Measurements from ENCODE around the gene YTHDC1.

YTHDC1 gene

DNA sequence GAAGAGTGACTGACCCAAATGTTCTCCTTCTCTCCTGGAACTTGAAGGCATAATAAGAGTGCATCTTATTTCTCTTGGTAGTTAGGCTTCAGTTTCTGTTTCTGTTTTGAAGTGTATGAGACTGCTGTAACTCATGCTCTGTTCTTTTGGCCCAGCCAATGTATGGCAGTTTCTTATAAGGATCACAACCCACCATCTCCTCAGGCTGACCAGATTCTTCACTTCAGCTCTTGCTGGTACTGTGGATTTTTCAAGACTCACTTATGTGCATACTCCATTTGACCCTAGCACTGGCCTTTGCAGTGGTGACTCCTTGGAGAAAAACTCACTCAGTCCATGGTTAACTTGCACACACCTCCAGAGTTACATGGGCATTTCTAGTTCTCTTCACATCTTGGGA, 9.6 kb upstream of the YTHDC1 start:
- no peak for DNase-seq (ENCODE audit: low read depth in 2 of 2)

DNA sequence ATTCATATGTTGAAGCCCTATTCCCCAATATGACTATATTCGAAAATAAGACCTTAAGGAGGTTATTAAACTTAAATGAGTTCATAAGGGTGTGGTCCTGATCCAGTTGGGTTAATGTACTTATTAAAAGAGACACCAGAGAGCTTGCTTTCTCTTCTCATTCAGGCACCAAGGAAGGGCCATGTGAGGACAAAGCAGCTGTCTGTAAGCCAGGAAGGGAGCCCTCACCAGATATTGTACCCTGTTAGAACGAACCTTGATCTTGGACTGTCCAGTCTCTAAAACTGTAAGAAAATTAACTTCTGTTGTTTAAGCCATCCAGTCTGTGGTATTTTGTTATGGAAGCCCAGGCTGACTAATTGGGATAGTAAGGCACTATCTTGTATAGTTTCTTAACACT, 9.1 kb upstream of the YTHDC1 start:
- DNase-seq (ENCODE audit: low read depth in 2 of 2), result no peak

DNA sequence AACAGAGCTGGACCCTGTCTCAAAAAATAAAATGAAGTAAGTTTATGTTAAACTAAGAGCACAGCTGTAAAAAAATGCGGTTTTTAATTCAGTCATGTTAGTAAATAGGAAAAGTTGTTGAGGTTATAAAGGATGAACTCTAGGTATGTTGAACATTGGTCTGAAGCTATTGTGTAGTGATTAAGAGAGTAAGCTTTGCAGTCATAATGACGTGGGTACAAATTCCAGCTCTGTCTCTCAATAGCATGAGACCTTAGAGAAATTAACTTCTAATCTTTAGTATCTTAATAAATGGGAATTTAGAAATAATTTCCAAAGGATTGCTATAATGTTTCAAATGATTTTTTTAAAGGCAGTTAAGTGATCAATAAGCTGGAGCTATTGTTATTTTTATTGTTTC, 2.9 kb upstream of the YTHDC1 start:
- no peak for DNase-seq (ENCODE audit: low read depth in 2 of 2)

DNA sequence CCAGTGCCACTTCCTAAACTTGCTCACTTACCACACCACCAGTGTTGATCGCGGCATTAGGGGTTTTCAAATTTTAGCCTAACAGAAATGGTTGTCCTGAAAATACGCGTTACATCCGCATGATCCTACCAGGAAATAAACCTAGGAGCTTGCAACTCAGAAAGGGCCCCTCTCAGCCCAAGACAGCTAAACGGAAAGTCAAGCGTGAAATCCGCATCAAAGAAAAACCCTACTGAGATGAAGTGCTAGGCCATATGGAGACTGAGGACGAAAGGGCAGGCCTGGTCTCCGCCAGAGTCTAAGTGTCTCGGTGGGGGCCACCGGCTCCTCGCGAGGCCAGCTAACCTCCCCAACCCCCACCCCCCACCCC, 626 bp downstream of the YTHDC1 start:
- no peak for DNase-seq (ENCODE audit: low read depth in 2 of 2)

- DNase-seq (ENCODE audit: low read depth in 2 of 2), result no peak
Measured at GRCh38 chr4:68348577-68348976, 1.3 kb downstream of the YTHDC1 start.

- no peak for DNase-seq (ENCODE audit: low read depth in 2 of 2)
Measured at GRCh38 chr4:68347845-68348244, 2.0 kb downstream of the YTHDC1 start.

GRCh38 chr4:68346461-68346860, 3.4 kb downstream of the YTHDC1 start:
- DNase-seq (ENCODE audit: low read depth in 2 of 2), result no peak

DNA sequence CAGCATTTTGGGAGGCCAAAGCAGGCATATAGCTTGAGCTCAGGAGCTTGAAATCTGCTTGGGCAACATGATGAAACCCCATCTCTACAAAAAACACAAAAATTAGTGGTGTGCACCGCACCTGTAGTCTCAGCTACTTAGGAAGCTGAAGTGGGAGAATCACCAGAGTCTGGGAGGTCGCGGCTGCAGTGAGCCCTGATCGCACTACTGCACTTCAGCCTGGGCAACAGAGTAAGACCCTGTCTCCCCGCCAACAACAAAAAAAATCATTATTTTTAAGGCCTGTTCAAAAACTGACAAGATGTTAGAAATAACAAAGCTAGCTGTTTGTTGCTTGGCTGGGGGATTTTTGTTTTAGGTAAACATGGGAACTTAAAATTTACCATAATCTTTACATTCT, 5.1 kb downstream of the YTHDC1 start:
- no peak for DNase-seq (ENCODE audit: low read depth in 2 of 2)

GRCh38 chr4:68344049-68344448, 5.8 kb downstream of the YTHDC1 start:
- no peak for DNase-seq (ENCODE audit: low read depth in 2 of 2)

GRCh38 chr4:68342134-68342533, 7.8 kb downstream of the YTHDC1 start:
- DNase-seq (ENCODE audit: low read depth in 2 of 2), result no peak

- DNase-seq (ENCODE audit: low read depth in 2 of 2), result no peak
Measured at GRCh38 chr4:68338625-68339024, 11.3 kb downstream of the YTHDC1 start.

DNA sequence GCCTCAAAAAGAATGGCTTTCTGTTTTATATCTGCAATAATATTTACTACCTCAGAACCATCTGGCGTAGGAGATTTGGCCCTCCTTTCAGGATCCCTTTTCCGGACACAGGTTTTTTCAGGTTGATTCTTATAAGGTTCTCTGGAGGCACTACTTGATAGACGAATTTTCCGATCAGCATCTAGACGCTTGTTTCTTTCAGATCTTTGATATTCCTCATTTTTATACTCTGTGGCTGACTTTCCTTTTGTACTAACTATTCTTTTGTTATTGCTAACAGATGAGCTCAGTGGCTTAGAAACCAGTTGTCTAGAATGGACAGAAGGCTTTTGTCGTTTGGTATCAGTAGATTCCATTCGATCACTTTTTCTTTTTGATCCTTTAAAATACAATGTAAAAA, 12.4 kb downstream of the YTHDC1 start:
- no peak for DNase-seq (ENCODE audit: low read depth in 2 of 2)

DNA sequence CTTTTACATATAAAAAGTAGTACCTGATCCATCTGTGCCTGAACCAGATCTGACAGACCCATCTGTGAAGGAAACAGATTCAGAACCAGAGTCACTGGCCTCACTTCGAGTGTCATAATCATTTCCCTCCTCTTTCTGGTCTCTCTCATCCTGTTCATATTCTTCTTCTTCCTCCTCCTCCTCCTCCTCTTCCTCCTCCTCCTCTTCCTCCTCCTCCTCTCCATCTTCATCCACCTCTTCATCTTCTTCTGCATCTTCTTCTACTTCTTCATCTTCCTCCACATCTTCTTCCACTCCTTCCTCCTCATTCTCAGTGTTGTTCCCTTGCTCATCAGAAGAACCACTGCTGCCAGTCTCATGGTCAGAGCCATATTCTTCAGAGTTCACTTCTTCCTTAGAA, 12.9 kb downstream of the YTHDC1 start:
- no peak for DNase-seq (ENCODE audit: low read depth in 2 of 2)

GRCh38 chr4:68336530-68336929, 13.4 kb downstream of the YTHDC1 start:
- DNase-seq (ENCODE audit: low read depth in 2 of 2), result no peak

GRCh38 chr4:68326141-68326540, 23.7 kb downstream of the YTHDC1 start:
- DNase-seq (ENCODE audit: low read depth in 2 of 2), result no peak

DNA sequence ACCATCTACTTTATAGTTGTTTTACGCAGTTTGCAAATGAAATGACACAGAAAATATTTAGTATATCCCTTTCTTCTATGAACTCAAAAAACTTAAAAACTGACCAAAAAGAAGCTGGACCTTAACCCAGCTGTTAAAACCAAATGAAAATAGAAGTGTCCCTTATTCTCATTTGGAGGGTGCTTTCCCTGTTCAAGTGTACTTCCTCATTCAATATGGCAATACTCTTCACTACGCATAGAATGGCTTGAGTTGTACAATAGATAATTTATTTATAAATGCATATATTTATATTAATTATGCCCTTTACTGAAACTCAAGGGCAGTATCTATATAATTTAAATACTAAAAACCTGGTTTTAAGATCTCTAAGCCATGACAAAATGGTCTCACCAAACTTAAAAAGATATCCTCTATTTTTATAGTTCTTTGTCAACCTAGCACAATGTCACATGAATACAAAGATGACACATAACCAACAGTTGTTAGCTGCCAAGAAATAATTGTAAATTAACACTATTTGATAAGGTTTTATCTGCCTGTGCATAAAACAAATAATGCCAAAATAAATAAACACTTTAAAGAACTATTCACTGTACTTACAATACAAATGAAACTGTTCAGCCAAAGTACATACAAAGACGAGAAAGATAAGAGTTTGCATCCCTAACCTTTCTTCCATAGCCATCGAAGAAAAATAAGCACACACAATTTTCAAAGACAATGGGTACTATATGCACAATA, 25.2 kb downstream of the YTHDC1 start:
- no peak for DNase-seq (ENCODE audit: low read depth in 2 of 2)

- no peak for DNase-seq (ENCODE audit: low read depth in 2 of 2)
Measured at GRCh38 chr4:68319040-68319439, 30.9 kb downstream of the YTHDC1 start.

DNA sequence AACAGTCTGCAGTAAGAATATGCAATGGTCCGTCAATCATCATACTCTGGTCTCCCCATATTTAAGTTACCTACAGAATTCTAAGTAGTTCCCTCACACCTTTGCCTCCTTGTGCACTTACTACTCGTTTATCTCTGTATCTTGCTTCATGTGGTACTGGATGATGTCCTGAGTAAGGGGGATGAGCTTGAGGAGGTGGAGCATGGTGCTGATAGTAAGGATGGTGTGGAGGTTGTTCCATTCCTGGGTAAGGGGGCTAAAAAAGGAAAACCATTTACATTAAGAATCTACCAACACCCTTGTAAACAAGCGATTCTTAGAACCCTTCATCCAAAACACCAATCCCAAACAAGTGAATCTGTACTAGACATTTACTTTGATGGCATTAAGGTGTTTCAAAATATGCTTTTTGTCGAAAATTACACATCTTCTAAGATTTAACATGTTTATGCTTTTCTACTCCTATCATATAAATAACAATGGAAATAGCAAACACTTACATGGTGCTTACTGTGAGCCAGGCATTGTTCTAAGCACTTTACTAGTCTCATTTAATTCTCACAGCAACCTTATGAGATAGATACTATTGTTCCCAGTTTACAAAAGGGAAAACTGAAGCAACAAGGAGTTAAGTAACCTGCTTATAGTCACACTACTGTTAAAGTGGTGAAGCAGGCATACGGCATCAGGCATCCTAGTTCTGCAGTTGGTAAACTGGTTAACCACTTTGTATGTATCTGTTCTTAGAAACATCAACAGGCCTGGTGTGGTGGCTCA, 33.5 kb downstream of the YTHDC1 start:
- no peak for DNase-seq (ENCODE audit: low read depth in 2 of 2)

GRCh38 chr4:68310651-68311247, 39.1 kb downstream of the YTHDC1 start:
- DNase-seq (ENCODE audit: low read depth in 2 of 2), result no peak

DNA sequence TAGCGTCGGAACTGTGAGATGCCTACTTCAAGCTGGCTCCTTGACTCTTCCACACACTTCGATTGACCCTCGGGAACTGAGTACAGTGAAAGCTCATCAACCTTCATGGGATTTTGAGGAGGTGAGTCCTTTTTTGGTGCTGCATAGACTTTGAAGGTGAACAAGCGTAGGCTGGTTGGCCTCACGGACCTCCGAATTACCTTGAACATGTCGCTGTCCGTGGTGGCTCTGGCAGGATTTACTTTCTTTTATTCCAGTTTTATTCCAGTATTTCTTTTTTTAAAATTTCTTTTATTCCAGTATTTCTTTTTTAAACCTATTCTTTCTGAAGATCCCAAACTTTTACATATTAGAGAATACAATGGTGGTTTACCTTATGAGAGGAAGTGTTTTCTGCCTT, 45.2 kb downstream of the YTHDC1 start:
- no peak for DNase-seq (ENCODE audit: low read depth in 2 of 2)

DNA sequence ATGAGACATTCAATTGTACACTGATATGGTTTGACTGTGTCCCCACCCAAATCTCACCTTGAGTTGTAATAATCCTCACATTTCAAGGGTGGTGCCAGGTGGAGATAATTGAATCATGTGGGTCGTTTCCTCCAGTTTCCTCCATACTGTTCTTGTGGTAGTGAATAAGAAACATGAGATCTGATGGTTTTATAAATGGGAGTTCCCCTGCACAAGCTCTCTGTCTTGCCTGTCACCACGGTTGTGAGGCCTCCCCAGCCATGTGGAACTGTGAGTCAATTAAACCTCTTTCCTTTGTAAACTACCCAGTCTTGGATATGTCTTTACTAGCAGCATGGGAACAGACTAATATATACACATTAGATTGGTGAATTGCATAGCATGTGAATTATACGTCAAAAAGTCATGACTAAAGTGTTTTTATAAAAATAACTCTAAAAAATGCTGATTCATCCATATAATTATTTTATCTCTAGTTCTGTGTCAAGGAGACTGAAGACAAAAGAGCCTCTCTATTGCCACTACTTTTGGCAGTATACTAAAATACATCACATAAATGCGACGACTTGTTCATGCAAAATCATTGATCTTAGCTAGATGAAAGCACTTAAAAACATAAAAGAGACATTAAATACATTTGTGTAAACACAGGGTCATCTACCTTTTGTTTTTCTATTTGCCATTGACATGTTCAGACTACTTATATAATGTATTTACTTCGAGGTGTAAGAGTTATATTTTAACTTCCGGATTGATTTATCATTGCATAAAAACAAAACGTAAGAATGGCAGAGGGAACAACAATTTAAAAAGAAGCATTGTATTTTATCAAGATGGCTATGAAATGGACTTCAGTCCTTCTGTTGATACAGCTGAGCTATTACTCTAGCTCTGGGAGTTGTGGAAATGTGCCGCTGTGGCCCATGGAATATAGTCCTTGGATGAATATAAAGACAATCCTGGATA, 50.1 kb downstream of the YTHDC1 start:
- DNase-seq (ENCODE audit: low read depth in 2 of 2), result no peak

GRCh38 chr4:68297137-68297536, 52.8 kb downstream of the YTHDC1 start:
- DNase-seq (ENCODE audit: low read depth in 2 of 2), result no peak
